Measurements from ENCODE around the gene VSIG4. TPM values are rescaled to one million over a fixed set of nuclear protein-coding genes. Genes with fewer than 3 reads are reported as not detected.

The VSIG4 gene
- polyA plus RNA-seq, 1 donor from 2014 or later = not detected

DNA sequence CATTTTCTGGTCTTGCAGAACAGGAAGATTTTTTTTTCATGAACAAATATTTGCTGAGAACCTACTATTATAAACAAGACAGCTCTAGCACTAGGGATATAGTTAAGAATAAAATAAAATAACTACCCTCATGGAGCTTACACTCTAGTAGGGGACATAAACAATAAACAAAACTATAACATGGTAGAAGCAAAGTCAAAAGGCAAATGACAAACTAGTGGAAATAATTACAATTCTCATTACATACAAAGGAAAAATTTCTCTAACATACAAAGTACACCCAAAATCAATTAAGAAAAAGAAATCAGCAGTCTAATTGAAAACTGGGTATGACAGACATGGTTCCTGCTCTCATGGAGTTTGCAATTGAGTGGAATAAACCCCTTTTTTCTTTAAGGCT, 32.0 kb downstream of the VSIG4 start:
- H3K4me3 Mint-ChIP-seq = no peak overlapping the region
- no peaks in the 10 kb centered on the region for H3K27me3 Mint-ChIP-seq
- H3K4me1 Mint-ChIP-seq = peaks cover 51 to 59% (median 58%) of the 10 kb centered on the region in 3 donors
- H3K36me3 Mint-ChIP-seq = no peaks in the 10 kb centered on the region
- H3K27ac Mint-ChIP-seq = no peak overlapping the region
- no peaks in the 10 kb centered on the region for H3K9me3 Mint-ChIP-seq

GRCh38 chrX:66005830-66006449, 33.9 kb downstream of the VSIG4 start:
- Mint-ChIP-seq H3K9me3 (no peaks in the 10 kb centered on the region), H3K4me3 (peak overlapping the region in 2 of 4 donors; percentile 37 to 79), H3K4me1 (peaks cover 52 to 59% (median 58%) of the 10 kb centered on the region in 3 donors), H3K36me3 (no peaks in the 10 kb centered on the region), H3K27ac (peak overlapping the region; percentile 1 to 85 (median 33)), H3K27me3 (no peaks in the 10 kb centered on the region)

DNA sequence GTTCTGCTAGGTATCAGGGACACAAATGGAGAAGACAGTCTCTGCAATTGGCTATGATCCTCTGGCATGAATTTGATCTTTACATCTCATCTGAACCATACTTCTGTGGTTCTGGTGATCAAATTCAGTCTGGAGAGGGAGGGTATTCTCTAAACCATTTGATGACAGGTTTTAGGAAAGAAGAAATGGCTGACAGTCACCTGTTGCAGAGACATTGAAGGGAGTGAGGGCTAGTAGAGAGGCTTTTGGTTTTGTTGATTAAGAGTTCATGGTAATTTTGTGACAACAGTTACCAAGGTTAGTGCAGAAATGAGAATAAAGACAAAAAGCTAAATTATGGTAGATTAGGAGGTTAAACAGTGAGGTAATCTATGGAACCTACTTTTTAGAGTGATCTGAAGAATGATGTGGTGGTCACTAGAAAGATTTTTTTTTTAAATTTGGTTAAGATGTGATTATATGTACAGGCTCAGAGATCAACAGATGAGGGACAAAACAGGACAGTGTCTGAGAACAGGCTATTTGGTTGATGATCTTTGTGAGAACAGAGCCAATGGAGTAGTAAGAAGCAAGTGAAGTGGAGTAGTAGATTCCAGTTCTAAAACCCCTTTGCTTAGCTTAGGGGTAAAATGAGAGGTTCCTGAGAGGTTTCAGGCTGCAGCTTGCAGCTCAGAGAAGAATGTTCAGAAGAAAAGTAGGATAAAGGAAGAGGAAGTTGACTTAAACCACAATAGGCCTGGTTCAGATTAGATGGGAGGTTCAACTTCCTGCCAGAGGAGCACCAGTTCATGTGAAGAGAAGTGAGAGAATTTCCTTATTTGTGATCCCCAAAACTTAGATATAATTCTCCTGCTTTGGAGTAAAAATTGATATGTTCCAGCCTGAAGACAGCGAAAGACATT, 34.7 kb downstream of the VSIG4 start:
- Mint-ChIP-seq H3K4me3 (peak overlapping the region; percentile 3 to 79 (median 42)), H3K36me3 (no peaks in the 10 kb centered on the region), H3K9me3 (no peaks in the 10 kb centered on the region), H3K4me1 (peaks cover 55 to 59% (median 58%) of the 10 kb centered on the region in 3 donors), H3K27ac (peak overlapping the region; percentile 1 to 85 (median 33)), H3K27me3 (no peaks in the 10 kb centered on the region)

- peak overlapping the region in 3 of 4 donors; percentile 18 to 80 (median 69) for H3K4me3 Mint-ChIP-seq
- peak overlapping the region in 2 of 3 donors; percentile 24 to 92 for H3K27ac Mint-ChIP-seq
These were observed 36.8 kb downstream of the VSIG4 start for GRCh38 chrX:66002824-66003680.

GRCh38 chrX:66001596-66001995, 38.3 kb downstream of the VSIG4 start:
- no peak overlapping the region for H3K4me3 Mint-ChIP-seq
- peaks cover 2% of the 10 kb centered on the region for H3K27me3 Mint-ChIP-seq
- peak overlapping the region in 2 of 3 donors; percentile 5 to 71 for H3K27ac Mint-ChIP-seq
- H3K9me3 Mint-ChIP-seq = no peaks in the 10 kb centered on the region
- H3K36me3 Mint-ChIP-seq = no peaks in the 10 kb centered on the region
- H3K4me1 Mint-ChIP-seq = peaks cover 59 to 65% (median 61%) of the 10 kb centered on the region in 3 donors

More at GRCh38 chrX:66002824-66003680, 36.8 kb downstream of the VSIG4 start:
- peaks cover 63 to 65% (median 63%) of the 10 kb centered on the region in 3 donors for H3K4me1 Mint-ChIP-seq
- no peaks in the 10 kb centered on the region for H3K9me3 Mint-ChIP-seq
- peaks cover 2% of the 10 kb centered on the region for H3K27me3 Mint-ChIP-seq
- H3K36me3 Mint-ChIP-seq = no peaks in the 10 kb centered on the region

DNA sequence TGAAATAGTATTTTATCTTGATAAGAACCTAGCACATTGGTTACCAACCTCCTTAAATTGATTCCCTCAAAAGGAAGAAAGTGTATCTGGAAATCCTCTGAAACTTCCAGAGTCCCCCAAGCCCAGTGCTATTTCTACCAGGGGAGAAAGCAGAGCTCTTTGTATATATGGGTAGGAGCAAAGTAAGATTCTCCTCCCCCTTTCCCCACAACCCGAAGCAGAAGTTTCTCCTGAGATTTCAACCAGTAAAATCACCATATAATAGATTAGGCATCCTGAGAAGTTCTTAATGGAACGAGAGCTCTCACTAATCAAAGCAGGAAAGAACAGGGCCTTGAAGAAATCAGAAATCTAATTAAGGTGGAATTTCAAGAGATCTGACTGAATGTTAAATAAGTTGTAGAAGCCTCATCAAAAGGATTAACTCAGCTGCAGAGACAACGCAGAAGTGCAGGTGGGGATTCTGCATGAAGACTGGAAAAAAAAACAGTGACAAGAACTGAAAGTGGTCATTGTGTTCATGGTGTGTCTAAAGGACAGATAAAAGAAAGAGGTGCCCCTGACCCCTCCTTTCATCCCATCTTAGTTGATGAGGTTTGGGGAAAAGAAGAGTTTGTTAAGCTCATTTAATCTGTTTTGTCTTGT, 39.1 kb downstream of the VSIG4 start:
- Mint-ChIP-seq H3K36me3 (no peaks in the 10 kb centered on the region), H3K9me3 (no peaks in the 10 kb centered on the region), H3K4me3 (peak overlapping the region in 1 of 4 donors; percentile 24), H3K27me3 (peaks cover 2% of the 10 kb centered on the region), H3K27ac (peak overlapping the region in 2 of 3 donors; percentile 12 to 30), H3K4me1 (peaks cover 54 to 59% (median 59%) of the 10 kb centered on the region in 3 donors)

GRCh38 chrX:66000178-66000577, 39.7 kb downstream of the VSIG4 start:
- no peaks in the 10 kb centered on the region for H3K9me3 Mint-ChIP-seq
- peaks cover 49 to 56% (median 54%) of the 10 kb centered on the region in 3 donors for H3K4me1 Mint-ChIP-seq
- peaks cover 2% of the 10 kb centered on the region for H3K27me3 Mint-ChIP-seq
- peak overlapping the region in 2 of 4 donors; percentile 9 for H3K4me3 Mint-ChIP-seq
- H3K27ac Mint-ChIP-seq = no peak overlapping the region
- H3K36me3 Mint-ChIP-seq = no peaks in the 10 kb centered on the region

GRCh38 chrX:65999563-66000148, 40.2 kb downstream of the VSIG4 start:
- Mint-ChIP-seq H3K27ac (no peak overlapping the region), H3K27me3 (peaks cover 2% of the 10 kb centered on the region), H3K4me1 (peaks cover 43 to 51% (median 48%) of the 10 kb centered on the region in 3 donors), H3K36me3 (no peaks in the 10 kb centered on the region), H3K9me3 (no peaks in the 10 kb centered on the region), H3K4me3 (no peak overlapping the region)

DNA sequence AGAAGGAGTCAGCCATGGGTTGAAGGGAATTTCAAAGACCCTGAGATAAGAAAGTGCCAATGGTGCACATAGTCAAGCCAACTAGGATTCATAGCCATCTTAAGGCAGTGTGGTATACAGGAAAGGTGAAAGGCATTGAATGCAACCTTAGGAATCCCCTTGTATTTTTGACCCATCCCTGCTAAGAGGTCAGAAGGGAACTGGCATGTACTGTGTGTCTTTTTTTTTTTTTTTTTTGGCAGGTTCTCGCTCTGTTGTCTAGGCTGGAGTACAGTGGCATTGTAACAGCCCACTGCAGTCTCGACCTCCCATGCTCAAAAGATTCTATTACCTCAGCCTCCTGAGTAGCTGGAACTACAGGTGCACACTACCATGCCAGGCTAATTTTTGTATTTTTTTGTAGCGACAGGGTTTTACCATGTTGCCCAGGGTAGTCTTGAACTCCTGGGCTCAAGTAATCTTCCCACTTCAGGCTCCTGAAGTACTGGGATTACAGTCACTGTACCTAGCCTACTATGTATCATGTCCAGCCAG, 40.8 kb downstream of the VSIG4 start:
- H3K36me3 Mint-ChIP-seq = no peaks in the 10 kb centered on the region
- no peak overlapping the region for H3K27ac Mint-ChIP-seq
- no peaks in the 10 kb centered on the region for H3K9me3 Mint-ChIP-seq
- no peak overlapping the region for H3K4me3 Mint-ChIP-seq
- H3K4me1 Mint-ChIP-seq = peaks cover 41 to 51% (median 44%) of the 10 kb centered on the region in 3 donors
- H3K27me3 Mint-ChIP-seq = peaks cover 2% of the 10 kb centered on the region

GRCh38 chrX:65997978-65998717, 41.7 kb downstream of the VSIG4 start:
- Mint-ChIP-seq H3K4me1 (peaks cover 34 to 46% (median 39%) of the 10 kb centered on the region in 3 donors), H3K9me3 (no peaks in the 10 kb centered on the region), H3K27ac (peak overlapping the region in 1 of 3 donors; percentile 26), H3K27me3 (peaks cover 2% of the 10 kb centered on the region), H3K4me3 (no peak overlapping the region), H3K36me3 (no peaks in the 10 kb centered on the region)

DNA sequence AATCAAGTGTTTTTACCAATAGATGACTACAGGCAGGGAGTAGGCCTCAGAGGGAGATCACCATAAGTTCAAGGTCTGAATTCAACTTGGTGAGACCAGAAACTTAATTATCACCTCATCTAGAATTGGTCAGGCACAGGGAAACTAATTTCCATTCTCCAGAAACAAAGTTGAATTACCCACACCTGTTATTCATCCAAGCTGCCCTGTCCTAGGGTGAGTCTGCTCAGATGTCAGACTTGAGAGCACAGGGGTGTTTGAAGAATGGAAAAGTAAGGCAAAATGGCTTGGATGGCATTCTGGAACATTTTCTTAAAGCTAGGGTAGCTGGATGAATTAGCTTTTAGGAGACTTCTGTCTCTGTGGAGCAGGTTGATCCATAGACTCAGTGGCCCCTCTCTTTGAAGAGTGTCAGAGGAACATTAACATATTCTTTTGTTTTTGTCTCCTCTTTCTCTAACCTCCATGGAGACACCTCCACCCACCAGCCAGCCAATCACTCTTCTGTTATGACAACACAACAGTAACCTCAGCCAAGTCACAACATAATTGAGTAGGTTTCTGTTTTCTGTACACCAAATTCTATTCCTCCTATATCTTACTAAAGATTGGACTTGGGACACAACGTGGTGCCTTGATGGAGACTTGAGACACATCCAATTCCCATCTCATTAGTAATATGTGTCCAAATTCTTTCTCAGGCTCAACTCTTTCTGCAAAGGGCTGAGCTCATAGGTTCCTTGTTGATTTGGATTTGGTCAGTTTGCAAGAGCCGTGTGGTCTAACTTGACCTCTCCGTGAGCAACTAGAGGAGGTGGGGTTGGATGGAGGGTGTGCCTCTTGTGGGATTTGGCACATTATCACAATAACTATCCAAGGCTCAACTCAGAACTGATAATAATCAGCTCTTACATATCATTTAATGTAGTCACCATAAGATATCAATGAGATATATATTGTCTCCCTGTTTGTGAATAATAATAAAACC, 45.1 kb downstream of the VSIG4 start:
- Mint-ChIP-seq H3K27ac (no peak overlapping the region), H3K27me3 (peaks cover 2% of the 10 kb centered on the region), H3K9me3 (no peaks in the 10 kb centered on the region), H3K4me3 (no peak overlapping the region), H3K4me1 (peaks cover 6 to 17% (median 12%) of the 10 kb centered on the region in 3 donors), H3K36me3 (no peaks in the 10 kb centered on the region)

- Mint-ChIP-seq H3K36me3 (no peaks in the 10 kb centered on the region), H3K4me1 (peaks cover 2 to 12% (median 10%) of the 10 kb centered on the region in 3 donors), H3K4me3 (no peak overlapping the region), H3K27me3 (no peaks in the 10 kb centered on the region), H3K27ac (no peak overlapping the region), H3K9me3 (no peaks in the 10 kb centered on the region)
These were observed 45.9 kb downstream of the VSIG4 start for GRCh38 chrX:65993915-65994460.
